ENCODE data around the gene TSHZ2.
"Not testable (repeated sequence)": the region's sequence is repeated elsewhere in the genome, so short reads cannot be mapped to it uniquely, and the experiment has no call there.

Gene TSHZ2

DNA sequence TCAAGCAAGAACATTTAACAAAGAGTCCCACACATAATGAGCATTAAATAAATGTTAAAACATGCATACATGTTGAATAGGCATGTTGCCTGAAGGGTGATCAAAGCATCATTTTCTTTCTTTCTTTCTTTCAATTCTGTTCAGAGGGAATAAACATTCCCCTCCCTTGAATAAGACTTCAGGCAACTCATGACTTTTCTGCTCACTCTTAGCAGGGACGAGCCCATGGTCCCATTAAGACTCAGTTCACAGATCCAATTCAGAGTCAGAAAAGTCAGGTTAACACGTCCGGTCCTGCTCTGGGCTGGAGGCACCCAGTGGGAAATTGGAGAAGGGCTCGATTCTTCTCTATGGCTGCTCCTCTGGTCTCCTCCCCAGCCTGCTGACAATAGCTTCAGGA is 439.7 kb downstream of the TSHZ2 start:
- no peak for DNase-seq (ENCODE audit: low read depth in 2 of 2)

GRCh38 chr20:53412577-53413185 is 440.5 kb downstream of the TSHZ2 start:
- no peak for DNase-seq (ENCODE audit: low read depth in 2 of 2)

DNA sequence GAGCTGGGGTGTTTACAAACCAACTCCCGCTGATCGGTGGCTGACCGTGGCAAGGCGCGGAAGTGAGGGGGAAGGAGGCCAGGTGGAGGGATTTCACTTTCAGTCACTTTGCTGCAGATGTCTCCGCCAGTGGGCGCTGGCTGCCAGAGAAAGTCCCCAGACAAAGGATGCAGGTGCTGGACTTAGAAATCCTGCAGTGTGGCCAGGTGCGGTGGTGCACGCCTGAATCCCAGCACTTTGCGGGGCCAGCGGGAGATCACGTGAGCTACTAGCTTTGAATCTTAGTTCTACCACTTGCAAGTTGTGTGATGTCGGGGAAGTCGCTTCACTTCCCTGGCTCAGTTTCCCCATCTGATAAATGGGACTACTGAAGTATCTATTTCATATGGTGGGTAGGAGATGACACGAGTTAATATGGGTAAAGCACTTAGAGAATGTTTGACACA is 441.1 kb downstream of the TSHZ2 start:
- no peak for DNase-seq (ENCODE audit: low read depth in 2 of 2)

DNA sequence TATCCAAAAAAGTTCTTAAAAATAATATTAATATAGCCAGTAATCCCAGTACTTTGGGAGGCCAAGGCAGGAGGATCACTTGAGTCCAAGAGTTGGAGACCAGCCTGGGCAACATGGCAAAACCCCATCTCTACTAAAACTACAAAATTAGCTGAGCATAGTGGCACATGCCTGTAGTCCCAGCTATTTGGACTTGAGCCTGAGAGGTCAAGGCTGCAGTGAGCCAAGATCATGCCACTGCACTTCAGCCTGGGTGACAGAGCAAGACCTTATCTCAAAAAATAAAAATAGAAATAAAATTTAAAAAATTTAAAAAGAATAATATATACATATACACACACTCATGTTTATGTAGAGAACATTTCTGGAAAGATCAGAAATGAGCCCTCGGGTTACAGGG is 441.7 kb downstream of the TSHZ2 start:
- not testable (repeated sequence) for DNase-seq (ENCODE audit: low read depth in 2 of 2)

DNA sequence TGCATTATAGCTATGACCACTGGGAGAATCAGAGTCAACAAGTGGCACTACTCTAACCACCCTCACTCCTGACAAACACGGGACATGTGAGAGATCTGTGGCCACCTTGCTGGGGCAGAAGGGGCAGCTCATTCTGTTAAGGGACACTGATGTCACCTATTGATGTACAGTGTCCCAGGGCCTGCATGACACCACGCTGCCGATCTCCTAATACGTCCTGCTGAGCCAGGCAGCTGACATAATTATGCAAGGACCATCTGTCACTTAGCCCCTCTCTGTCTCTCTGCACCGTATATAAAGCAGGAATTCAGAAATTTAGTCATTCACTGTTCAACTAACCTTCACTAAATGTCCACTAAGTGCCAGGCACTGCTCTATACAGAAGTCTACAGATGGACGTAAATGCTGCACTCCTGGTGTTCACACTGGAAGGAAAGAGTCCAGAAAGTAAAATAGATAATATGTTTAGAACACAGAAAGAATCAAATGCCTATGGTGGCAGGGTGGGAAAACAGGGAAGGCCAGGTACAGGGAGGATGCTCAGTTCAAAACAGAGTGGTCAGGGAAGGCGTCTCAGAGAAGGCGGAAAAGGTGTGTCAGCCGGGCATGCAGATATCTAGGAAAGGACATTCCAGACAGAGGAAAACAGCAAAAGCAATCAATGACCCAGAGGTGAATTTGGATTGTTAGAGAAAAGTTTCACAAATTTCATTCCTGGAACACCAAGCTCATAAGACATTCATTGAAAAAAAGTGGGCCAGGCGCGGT is 447.7 kb downstream of the TSHZ2 start:
- DNase-seq (ENCODE audit: low read depth in 2 of 2), result no peak

GRCh38 chr20:53421343-53421742 is 449.2 kb downstream of the TSHZ2 start:
- no peak for DNase-seq (ENCODE audit: low read depth in 2 of 2)

GRCh38 chr20:53422039-53422438 is 449.9 kb downstream of the TSHZ2 start:
- no peak for DNase-seq (ENCODE audit: low read depth in 2 of 2)

GRCh38 chr20:53423587-53424146 is 451.5 kb downstream of the TSHZ2 start:
- DNase-seq (ENCODE audit: low read depth in 2 of 2), result no peak

- no peak for DNase-seq (ENCODE audit: low read depth in 2 of 2)
Measured at GRCh38 chr20:53425481-53425880, 453.3 kb downstream of the TSHZ2 start.

DNA sequence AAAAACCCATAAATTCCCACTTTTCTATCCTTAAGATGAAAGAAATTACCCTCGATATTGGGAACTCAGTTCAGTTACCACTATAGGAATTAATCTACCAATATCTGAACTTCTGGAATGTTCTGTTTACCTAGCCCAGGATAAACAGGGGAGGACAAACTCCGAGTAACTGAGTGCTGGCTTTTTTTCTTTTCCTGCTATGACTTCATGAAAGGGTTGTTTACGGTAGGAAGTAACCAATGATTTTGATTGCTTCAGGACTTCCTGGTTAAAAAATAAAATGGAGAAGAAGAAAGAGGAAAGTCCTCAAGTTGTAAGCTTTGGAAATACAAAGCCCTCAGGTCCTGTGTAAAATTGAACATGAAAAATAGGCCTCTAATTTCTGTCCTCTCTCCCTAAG is 453.8 kb downstream of the TSHZ2 start:
- no peak for DNase-seq (ENCODE audit: low read depth in 2 of 2)

DNA sequence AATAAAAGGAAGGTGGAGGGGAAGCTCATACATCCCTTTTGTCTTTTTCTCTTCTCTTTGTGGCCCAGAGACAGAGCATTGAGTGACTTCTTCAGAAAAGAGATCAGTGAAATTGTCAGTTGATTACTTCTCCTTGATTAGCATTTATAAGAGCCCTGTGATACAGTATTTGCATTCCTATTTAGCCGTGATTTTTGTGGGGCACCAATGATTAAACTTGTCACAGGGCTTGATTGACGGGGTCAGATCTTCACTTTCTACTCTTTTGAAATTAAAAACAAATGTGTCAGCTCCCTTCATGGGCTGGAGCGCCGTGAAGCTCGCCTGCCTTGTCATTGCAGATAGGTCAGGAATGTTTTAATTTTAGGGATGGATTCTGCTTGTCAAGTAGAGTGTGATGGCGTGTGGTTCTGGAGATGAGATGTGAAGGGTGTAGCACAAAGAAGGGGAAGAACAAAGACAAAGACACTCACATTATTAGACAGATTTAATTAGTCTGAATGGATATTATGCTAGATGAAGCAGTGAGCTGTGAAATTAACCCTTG is 454.7 kb downstream of the TSHZ2 start:
- DNase-seq (ENCODE audit: low read depth in 2 of 2), result no peak

DNA sequence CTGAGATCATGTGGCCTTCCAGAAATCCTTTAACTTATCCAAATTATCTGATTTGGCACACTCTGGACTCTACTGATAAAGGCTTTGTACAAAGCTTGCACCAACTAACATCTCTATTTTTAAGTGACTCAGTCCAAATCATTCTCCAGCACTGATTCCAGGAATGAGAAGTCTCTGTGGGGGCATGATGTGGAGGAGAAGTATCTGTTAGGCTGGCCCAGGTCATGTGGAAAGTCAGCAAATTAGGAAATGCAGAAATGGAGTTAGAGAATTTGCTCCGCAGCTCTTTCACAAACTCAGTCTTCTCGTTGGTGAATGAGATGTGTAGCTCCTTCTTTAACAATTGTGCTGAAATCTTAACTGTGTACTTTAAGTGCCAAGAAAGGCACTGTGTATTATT is 455.8 kb downstream of the TSHZ2 start:
- no peak for DNase-seq (ENCODE audit: low read depth in 2 of 2)

- no peak for DNase-seq (ENCODE audit: low read depth in 2 of 2)
Measured at GRCh38 chr20:53428588-53428987, 456.4 kb downstream of the TSHZ2 start.

- DNase-seq (ENCODE audit: low read depth in 2 of 2), result no peak
Measured at GRCh38 chr20:53428996-53429395, 456.8 kb downstream of the TSHZ2 start.

GRCh38 chr20:53434662-53435061 is 462.5 kb downstream of the TSHZ2 start:
- DNase-seq (ENCODE audit: low read depth in 2 of 2), result no peak

- DNase-seq (ENCODE audit: low read depth in 2 of 2), result not testable (repeated sequence)
Measured at GRCh38 chr20:53436927-53437326, 464.8 kb downstream of the TSHZ2 start.

GRCh38 chr20:53438368-53438767 is 466.2 kb downstream of the TSHZ2 start:
- no peak for DNase-seq (ENCODE audit: low read depth in 2 of 2)

- DNase-seq (ENCODE audit: low read depth in 2 of 2), result no peak
Measured at GRCh38 chr20:53439046-53439445, 466.9 kb downstream of the TSHZ2 start.

DNA sequence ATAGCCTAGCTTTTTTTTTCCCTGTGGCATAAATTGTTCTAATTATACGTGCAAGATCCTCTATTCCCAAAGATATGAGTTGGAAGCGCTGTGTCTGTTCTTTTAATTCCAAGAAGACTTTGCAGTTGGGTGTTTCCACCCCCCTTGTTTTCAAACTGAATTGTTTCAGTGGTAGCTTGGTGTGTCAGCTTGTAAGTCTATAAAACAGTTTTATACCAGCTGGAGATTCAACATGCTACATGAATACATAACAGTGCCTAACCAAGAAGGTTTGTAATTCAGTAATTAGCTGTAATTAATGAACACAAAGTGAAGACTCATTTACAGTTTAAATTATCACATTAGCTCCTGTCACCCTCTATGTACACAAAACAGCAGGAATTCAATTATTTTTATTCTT is 467.5 kb downstream of the TSHZ2 start:
- DNase-seq (ENCODE audit: low read depth in 2 of 2), result no peak

GRCh38 chr20:53444401-53445149 is 472.4 kb downstream of the TSHZ2 start:
- DNase-seq (ENCODE audit: low read depth in 2 of 2), result no peak

GRCh38 chr20:53445321-53445731 is 473.2 kb downstream of the TSHZ2 start:
- peak; percentile 4 to 10 for DNase-seq (ENCODE audit: low read depth in 2 of 2)

- no peak for DNase-seq (ENCODE audit: low read depth in 2 of 2)
Measured at GRCh38 chr20:53445932-53446331, 473.8 kb downstream of the TSHZ2 start.
